Medulla oblongata (tissue), 1 donor: ENCODE results near the gene DDX43.
"Not testable (repeated sequence)": the region's sequence is repeated elsewhere in the genome, so short reads cannot be mapped to it uniquely, and the experiment has no call there.

Experiments
- DNase-seq: peaks from one replicate; pipeline ENCODE4 v3.0.0-alpha.2; 2015; ENCODE audit errors: extremely low spot score

Gene DDX43

DNA sequence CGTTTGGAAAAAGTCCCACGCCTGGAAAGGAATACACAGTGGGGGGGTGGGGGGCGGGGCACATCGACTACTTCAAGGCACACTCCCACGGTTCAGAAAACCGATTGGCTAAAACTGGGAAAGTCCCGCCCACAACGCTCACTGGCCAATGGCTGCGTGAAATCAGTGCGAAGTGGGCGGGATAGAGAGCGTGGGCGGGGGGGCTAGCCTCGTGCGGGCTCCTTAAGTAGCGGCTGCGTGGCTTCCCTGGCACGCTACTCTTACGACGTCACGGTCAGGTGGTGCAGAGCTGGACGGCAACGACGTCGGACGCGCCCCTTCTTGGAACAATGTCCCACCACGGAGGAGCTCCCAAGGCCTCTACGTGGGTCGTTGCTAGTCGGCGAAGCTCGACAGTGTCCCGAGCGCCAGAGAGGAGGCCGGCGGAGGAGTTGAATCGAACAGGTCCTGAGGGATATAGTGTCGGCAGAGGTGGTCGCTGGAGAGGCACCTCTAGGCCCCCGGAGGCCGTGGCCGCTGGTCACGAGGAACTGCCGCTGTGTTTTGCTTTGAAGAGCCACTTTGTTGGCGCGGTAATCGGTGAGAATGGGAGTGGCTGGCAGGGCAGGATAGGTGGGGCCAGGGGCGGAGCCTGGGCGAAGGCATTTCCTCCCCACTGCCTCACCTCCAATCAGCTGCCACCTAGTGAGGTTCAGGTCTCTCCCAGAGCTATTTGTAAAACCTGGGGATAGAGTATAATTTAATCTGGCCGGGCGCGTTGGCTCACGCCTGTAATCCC, at the start of gene DDX43:
Gene DDX43 (plus strand): TSS at position 252 of the 778 bp plus-strand sequence. CDS start 78 bp downstream, at position 330.
- peak; percentile 47 for DNase-seq

DNA sequence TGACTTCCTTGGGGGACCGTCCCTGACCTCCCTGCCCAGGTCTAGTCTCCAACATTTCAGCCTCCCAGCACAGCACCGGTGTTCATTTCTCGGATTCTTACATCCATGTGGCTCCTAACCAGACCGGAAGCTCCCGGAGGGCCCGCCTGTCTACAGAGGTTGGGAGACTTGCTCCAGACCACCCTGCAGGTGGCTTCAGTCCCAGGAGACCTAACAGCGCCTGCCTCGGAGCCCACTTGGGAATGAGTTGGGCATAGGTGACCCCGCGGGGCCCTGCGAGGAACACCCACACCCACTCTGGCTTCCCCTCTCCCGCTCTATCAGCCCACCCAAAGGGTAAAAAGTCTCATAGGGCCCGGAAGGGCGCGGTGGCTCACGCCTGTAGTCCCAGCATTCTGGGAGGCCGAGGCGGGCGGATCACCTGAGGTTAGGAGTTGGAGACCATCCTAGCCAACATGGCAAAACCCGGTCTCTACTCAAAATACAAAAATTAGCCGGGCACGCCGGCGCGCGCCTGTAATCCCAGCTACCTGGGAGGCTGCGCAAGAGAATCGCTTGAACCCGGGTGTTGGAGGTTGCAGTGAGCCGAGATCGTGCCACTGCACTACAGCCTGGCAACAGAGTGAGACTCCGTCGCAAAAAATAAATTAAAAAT, 46.0 kb upstream of the DDX43 start:
- no peak for DNase-seq

- no peak for DNase-seq
Measured at GRCh38 chr6:73349311-73349710, 45.3 kb upstream of the DDX43 start.

DNA sequence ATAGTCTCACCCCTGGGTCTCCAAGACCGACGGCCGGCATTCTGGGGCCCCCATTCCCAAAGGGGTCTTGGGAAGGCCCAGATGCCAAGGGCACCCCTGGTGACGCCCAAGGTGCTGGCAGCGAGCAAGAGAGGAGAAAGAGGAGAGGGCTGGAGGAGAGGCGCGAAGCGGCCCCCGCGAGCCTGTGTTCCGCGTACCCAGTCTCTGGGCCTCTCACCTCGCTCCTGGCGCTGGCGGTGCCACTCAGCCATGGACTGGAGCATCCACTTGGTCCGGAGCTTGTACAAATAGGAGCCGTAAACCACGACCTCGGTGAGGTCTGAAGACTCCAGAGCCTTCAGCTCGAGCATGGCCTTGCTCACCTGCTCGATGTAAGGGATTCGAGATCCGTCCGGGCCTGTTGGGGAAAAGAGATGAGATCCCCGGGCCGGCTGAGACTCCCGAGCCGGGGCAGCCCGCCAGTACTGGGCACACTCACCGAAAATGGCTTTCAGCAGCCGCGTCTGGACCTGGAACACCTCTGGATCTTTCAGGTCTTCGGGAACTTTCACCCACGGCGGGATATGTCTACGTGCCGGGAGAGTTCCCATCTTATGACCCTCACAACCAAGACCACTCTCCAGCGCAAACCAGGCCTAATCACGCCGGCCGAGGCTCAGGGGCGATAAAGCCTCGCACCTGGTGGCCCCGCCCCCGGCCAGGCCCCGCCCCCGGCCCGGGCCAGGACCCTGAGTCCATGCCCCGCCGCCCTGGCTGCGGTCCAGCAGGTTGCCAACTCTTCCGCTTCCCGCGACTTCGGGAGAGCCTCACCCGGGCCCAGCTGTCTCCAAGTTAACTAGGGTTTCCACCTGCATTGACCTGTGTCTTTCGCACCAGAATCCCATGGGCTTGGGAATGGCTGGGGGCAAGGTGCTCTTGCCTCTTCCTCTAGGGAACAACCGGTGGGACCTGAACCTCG, 40.7 kb upstream of the DDX43 start, which contains the start of gene DPPA5:
Gene DPPA5 (minus strand): TSS at position 641 of the 958 bp plus-strand sequence. CDS start 51 bp downstream, at position 590.
- no peak for DNase-seq

DNA sequence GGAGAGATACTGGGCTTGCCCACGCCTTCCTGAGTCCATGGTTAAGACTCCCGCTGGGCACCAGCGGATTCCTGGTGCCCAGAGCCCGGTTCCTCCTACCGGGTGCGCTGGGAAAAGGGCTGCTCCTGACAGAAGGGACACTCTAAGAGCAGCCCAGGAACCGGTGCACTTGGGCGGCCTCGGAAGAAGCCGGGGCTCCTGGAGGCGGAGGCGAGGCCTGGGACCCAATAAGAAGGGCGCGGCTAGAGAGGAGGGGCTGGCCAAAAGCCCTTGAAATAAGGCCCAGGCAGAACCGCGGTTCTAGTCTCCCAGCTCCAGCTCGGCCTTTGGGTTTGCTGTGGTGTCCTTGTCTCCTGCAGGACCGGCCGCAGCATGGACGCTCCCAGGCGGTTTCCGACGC, 32.3 kb upstream of the DDX43 start, which contains the start of gene KHDC3L:
Gene KHDC3L (plus strand): TSS at position 301 of the 400 bp plus-strand sequence. CDS start 72 bp downstream, at position 373.
- no peak for DNase-seq

GRCh38 chr6:73362869-73363536, 31.6 kb upstream of the DDX43 start:
- DNase-seq = no peak

DNA sequence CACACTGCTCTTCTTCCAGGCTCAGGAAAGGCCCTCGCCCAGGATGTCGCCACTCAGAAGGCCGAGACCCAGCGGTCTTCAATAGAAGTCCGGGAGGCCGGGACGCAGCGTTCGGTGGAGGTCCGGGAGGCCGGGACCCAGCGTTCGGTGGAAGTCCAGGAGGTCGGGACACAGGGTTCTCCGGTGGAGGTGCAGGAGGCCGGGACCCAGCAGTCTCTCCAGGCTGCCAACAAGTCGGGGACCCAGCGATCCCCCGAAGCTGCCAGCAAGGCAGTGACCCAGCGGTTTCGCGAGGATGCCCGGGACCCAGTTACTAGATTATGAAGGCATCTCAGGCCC, 31.1 kb upstream of the DDX43 start:
- DNase-seq = no peak

GRCh38 chr6:73364121-73364520, 30.5 kb upstream of the DDX43 start:
- no peak for DNase-seq

GRCh38 chr6:73364549-73364948, 30.1 kb upstream of the DDX43 start:
- DNase-seq = no peak

DNA sequence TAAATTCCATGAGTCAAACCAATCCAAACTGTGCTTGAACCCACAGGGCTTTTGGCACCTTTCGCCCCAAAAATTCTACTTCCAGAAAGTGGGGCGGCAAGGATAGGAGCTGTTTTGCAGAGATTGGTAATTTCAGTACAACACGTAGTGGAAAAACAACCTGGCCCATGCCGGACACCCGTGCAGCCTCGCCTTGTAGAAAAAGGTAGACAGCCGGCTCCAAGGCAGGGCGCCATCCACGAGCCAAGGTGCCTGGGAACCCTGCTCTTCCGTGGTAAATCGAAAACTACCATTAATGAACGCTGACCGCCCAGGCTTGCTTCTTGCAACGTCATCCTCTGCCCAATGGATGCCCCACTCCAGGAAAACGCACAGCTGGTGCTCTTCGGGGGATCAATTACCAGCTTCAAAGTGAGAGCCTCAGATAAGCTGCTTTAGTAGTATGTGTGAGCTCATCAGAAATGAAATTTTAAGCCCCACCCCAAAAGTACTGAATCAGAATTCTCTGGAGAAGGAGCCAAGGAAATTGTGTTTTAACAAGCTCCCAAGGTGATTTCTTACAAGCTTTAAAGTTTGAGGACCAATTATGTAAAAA, 26.8 kb upstream of the DDX43 start:
- DNase-seq = no peak

GRCh38 chr6:73368675-73369074, 26.0 kb upstream of the DDX43 start:
- no peak for DNase-seq

DNA sequence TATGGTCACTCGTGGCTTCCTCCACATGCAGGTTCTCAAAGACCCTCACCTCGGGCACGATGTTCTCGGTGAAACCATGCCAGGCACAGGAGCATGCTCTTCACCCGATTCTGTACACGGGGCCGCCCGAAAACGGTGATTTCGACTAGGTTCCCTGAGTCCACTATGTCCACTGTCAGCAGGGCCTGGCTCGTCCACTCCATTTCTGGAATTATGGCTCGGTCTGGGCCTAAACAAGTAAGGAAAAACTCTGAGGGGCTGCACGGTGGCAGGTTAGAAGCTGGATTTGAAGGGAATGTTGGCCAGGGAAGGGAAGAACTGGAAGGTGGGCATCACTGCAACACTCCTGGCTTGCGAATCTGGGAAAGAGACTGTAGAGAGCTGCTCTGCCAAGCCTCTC, 25.5 kb upstream of the DDX43 start:
- no peak for DNase-seq

GRCh38 chr6:73369563-73369962, 25.1 kb upstream of the DDX43 start, which contains the start of gene OOEP:
TSS of gene OOEP (minus strand) at chr6:73369897. CDS start at chr6:73369792, 105 bp downstream.
- no peak for DNase-seq

GRCh38 chr6:73371984-73372383, 22.6 kb upstream of the DDX43 start:
- DNase-seq = no peak

GRCh38 chr6:73372516-73372915, 22.1 kb upstream of the DDX43 start:
- DNase-seq = peak; percentile 14

DNA sequence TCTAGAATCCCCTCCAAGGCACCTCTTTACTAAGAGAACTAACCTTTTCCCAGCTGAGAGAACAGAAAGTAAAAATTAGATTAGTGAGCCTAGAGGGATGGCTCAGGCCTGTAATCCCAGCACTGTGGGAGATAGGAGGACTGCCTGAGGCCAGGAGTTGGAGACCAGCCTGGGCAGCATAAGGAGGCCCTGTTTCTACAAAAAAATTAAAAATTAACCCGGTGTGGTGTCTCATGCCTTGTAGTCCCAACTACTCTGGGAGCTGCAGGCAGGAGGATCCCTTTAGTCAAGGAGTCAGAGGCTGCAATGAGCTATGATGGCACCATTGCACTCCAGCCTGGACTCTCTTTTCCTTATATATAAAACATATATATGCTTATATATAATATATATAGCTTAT, 19.4 kb upstream of the DDX43 start:
- no peak for DNase-seq

DNA sequence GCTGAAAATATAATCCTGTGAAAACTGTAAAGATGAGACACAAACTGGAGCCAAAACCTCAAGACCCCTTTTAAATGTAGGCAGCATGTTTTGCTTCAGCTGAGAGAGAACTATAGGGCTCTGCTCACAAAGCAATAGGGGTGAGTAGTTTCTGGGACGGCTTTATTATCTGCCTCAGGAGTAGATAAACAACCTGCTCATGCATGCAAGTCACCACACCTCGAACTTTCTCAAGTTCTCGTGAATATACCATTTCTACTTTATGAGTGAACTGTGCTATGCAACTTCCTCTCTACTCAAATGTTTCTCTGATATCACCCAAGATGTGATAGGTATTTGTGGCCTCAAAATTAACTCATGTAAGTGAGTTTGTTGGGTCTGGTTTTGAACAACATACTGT, 17.4 kb upstream of the DDX43 start:
- DNase-seq = no peak

DNA sequence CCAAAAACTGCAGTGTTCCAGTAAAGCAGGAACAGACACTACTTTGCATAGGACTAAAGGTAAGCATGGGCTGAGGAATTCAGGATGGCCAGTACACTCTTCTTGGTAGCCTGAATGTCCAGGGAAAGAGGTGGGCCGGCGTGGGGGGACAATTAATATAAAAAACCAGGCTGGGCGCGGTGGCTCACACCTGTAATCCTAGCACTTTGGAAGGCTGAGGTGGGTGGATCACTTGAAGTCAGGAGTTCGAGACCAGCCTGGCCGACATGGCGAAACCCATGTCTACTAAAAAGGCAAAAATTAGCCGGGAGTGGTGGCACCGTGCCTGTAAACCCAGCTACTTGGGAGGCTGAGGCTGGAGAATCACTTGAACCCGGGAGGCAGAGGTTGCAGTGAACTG, 13.1 kb upstream of the DDX43 start:
- not testable (repeated sequence) for DNase-seq

GRCh38 chr6:73382462-73383113, 12.0 kb upstream of the DDX43 start:
- DNase-seq = no peak

GRCh38 chr6:73388433-73388799, 6.2 kb upstream of the DDX43 start:
- no peak for DNase-seq
